Right lobe of liver (tissue), 4 donors: ENCODE results near the gene MOB3B.

Source experiments
- CTCF ChIP-seq, 4 donors: fragments of 200-600 bp in 3 of 4; fragments of 450-650 bp in 1 of 4; IDR thresholded peaks; one replicate each; pipeline versions ENCODE4 v1.5.1 to v1.8.0; 2016 to 2022; ENCODE audit warnings: antibody characterized with exemption in 4 of 4, mild to moderate bottlenecking in 2 of 4
- POLR2A ChIP-seq: fragments of 450-650 bp; IDR thresholded peaks from one replicate; pipeline ENCODE4 v1.6.1; 2017; ENCODE audit warnings: antibody characterized with exemption, mild to moderate bottlenecking
- donor health status: DM: no; HTN: no; CAD: no.
- donor health status: DM: no; HTN: no; CAD: no.
- donor health status: DM: no; HTN: yes; CAD: no.

- TF ChIP-seq CTCF (IDR thresholded peaks at IDR 0.05) (no peak), POLR2A (no peak)
Measured at GRCh38 chr9:27391040-27391895, 138.3 kb downstream of the MOB3B start.
